GM21360 (cell line): ENCODE results near the gene IL9.

ENCODE experiments used
- ATAC-seq: cut with Tn5 transposase; IDR thresholded peaks from one replicate; pipeline ENCODE4 v1.9.1; 2021; ENCODE audit warnings: mild to moderate bottlenecking, moderate library complexity; ENCODE audit not compliant: unreplicated experiment

The IL9 gene

DNA sequence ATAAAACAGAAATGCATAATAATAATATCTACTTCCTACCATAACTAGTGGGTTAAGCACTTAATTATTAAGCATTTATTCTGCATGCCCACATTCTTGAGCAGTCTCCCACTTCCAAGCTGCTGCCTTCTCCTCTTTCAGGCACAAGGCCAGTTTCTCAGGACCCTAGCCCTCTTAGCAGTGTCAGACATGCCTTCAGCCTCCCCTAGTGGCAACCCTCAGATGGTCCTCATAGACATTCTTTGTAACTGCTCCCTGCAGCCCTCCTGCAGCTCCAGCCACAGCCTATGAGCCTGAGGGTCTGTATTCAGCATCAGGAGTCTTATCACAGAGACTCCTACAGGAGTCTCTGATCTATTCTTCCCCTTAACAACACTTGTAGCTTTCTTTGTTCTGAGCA, 3.9 kb downstream of the IL9 start:
- no peak for ATAC-seq

DNA sequence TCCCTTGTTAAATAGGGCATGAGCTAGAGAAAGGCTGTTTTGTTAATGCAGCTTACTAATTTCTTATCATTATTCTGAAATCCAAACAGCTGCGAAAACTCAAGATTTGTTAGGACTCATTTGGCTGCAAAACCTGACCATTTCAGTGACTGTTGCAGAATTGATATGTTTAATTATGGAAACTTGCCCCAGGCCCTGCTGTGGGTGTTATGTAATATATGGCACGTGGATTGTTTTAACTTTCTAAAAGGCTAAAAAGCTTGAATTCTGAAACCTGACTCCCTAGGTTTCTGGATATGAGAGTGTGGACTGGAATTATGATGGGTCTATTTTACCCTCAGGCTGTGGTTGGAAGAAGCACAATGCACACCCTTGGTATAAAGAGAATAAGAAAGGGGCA, 4.4 kb downstream of the IL9 start:
- no peak for ATAC-seq

DNA sequence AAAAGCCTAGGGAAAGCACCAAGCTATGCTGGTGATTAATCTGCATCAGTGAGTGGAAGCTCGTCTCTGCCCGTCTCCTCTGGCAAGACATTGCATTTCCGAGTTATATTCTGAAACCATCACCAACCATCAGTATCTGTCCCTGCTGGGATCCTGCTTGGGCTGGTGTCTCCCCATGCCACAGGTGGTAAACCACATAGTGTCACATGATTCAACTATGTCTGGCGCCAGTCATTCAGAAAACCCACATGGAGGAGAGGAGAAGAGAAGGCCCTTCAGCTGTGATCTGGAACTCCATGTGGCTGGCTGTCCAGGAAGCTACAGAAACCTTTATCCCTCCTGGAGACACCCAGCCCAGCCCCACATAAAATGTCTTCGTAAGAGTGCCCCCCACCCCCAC, 4.8 kb downstream of the IL9 start:
- ATAC-seq = peak; percentile 48

DNA sequence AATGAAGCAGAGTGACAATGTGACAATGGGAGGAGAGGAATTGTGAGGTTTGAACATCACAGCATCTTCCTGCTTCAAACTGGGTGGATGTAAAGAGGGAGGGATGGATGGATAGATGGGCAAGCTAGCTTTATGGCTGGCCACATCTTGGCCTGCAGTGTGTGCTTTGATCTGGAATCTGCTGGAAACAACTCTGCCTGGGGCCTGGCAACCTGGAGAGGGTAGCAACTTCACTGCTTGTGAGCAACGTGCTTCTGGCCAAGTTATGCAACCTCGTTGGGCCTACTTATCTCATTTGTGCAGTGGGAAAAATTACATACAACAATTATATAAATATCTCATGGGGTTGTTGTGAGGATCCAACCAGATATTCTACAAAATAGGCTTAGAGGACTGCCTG, 5.3 kb downstream of the IL9 start:
- no peak for ATAC-seq

DNA sequence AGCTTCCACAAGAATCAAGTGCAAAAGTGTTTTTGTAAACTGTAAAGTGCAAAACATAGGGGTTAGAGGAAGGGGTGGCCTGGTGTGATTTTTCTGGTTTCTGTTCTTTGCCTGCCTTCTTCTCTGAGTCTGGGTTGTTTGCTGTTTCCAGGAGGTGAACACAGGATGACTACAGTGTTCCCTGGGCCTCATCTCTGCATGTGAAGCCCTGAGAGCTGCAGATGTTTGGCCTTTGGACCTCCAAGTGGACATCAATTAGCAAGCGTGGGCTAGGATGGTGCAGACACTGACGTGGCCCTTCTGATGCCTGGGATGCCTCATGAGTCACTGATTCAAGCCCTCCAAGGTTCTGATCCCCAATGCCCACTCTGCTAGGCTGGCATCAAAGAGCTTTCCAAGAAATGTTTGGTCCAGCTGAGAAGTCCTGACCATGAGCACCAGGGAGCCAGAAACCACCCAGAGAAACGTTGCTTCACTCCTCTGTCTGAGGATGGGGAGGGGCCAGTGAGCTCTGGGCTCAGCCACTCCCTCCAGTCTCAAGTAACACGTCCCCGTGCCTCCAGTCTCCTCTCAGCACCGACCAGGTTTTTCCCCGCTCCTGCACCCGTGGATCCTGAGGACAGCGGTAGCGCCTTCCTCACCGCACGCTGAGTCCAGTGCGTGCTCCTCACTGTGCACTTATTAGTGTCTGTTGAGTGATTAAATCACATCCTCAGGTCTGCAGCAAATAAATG, 7.6 kb downstream of the IL9 start:
- ATAC-seq = no peak

DNA sequence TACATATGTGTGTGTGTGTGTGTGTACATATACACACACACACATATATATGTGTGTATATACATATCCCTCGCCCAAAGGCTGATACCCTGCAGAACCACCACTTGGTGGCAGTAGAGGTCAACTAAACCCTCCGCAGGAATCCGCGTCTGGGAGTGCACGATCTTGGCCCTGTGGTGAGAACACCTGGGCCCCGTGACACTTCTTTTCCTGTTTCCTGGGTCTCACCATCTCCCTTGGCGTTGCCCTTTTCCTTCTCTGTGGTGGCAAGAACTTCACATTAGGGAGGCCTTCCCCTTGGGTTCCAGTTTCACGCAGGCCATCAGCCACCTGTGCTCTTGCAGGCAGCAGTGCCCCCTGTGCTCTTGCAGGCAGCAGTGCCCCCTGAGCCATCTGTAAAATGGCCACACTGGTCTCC, 8.2 kb downstream of the IL9 start:
- ATAC-seq = peak; percentile 78

DNA sequence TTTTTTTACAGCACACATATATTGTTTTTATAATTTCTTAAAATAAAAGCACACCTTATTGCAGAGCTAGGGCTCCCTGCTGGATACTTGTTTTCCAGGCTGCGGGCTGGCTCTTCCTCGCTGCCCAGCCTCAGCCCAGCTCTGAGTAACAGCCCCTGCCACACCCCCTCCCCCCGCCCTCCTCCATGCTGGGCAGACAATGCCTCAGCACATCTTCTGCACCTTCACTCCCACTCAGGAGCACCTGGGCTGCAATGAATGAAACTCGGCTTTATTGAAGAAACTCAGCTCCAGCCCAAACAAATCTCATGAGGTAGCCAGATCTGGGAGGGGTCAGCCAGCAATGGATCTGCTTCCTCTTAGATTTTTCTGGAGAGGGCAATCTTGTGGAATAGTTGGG, 9.5 kb downstream of the IL9 start:
- ATAC-seq = no peak

DNA sequence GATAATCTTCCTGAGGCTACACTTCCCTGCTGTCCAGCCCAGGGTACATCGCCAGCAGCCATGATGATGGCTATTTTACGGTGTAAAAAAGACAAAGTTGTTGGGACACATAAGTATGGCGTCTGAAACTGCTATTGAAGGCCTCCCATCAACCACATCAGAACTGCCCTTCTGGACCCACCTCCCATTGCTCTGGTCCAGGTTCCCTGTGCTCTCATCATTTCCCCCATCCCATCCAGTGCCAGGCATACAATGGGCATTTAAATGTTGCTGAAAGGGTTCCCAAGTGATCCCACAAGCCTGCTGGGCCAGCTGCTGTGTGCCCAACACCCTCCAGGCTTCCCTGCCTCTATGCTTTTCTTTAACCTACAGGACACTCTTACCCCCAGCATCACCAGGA, 10.6 kb downstream of the IL9 start:
- ATAC-seq = no peak

DNA sequence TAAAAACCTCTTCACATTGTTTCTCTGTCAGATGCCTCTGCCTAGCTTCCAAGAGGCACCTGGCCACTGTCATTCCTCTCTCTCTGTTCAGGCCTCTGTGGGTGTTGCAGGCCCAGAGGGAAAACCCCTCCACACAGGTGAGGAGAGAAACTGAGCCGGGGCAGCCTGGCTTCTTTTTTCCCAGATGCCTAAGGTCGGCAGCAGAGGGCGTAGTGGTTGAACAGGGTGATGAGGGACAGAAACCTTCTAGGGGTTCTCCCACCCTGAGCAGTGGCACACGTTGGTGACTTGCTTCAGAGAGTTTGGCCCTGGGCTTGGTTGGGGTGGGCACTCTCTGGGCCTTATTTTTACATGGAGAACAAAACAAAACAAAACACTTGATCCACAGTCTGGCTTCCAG, 12.2 kb downstream of the IL9 start:
- ATAC-seq = no peak

DNA sequence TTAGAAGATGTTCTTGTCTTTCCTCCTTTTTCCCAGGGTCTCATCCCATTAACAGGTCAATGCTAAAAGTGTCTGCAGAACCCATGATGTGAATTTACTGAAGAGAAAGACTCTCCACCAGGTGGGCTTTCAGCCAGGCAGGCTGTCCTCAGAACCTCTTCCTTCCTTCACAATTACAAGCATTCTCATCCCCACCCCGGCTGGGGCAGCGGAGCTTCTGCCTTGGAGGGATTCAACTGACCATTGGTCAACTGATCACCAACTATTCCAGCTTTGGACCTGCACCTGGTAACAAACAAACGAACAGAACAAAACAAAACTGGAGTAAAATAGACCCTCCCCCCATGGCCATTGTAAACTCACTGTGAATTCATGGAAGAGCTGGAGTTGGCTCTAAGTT, 12.6 kb downstream of the IL9 start:
- no peak for ATAC-seq

DNA sequence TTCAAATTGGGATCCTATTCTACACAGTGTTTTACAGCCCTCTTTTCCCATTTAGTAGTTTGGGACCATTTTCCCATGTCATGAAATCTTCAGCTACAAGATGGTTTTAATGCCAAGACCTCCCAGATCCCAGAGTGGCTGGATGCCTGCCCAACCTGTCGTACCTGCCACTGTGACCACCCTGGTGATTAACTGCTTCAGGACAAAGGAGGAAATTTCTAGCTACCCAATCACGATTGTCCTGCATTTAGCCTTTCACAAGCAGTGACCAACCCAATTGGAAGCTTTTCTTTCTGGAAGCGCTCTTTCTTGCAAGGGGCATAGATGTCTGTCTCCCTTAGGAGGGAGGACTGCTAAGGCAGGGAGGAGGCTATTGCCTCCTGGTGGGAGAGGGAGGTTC, 13.8 kb downstream of the IL9 start:
- no peak for ATAC-seq

DNA sequence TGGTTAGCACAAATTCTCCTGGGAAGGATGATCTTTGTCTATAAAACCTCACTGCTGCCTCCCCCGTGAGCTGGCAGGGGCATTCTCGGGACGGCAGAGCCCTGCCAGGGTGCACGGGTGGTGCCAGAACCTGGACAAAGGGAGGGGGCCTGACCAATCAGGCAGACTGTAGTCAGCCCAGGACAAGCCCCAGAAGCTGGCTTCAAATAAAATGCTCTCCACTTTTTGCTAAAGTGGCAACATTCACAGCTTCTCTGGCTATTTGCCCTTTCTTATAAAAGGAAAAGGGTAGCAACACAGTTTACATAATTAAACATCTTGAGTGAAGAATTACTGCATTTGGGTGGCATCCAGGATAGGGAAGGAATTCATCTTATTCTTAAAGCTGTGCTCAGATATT, 14.4 kb downstream of the IL9 start:
- ATAC-seq = no peak

DNA sequence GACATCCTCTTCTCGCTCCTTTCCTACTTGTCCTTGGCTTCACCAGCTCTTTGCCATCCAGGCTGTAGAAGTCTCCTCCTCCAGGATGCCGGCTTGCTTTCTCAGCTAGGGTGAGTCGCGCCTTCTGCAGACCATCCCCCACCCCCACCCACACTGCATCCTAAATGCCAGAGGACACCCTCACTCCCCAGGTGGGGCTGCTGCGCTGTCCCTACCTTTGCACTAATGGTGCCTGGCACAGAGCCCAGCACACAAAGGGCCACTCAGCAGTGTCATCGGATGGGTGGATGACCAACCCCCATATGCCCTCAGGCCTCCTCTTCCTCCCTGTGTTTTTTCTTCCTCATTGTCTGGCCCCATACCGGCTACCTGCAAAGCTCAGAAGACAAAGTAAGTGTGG, 14.8 kb downstream of the IL9 start:
- ATAC-seq = no peak

DNA sequence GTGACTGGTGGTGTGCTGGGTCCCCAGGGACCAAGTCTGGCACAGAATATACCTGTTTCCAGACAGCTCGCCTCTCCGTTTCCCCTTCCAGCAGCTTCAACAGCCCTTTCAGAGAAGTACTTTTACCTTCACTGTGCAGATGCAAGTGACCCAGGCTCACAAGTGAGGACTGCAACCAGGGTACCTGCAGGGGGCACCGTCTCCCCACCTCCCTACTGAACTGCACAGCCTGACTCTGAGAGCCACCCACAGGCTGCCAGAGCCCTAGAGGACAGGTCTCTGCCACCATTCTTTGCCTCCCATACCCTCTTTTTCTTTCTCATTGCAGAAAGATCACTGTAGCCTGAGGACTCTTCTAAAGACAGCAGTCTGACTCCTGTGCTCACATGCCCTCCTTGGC, 15.4 kb downstream of the IL9 start:
- ATAC-seq = no peak

DNA sequence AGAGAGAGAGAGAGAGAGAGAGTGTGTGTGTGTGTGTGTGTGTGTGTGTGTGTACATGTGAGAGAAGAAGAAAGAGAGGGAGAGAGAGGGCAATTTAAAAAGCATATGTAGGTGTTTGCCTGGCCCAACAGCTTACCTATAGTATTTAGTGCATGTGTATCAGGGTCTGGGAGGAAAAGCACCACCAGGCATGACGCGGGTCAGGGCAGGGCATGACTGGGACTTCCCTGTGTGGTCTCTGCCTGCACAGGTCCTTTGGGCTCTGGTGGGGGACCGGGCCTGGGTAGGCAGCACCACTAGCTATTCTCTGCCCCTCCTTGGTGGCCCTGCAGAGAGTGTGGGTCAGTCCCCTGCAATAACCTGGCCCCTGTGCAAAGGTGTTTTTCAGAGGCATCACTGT, 16.1 kb downstream of the IL9 start:
- ATAC-seq = no peak

DNA sequence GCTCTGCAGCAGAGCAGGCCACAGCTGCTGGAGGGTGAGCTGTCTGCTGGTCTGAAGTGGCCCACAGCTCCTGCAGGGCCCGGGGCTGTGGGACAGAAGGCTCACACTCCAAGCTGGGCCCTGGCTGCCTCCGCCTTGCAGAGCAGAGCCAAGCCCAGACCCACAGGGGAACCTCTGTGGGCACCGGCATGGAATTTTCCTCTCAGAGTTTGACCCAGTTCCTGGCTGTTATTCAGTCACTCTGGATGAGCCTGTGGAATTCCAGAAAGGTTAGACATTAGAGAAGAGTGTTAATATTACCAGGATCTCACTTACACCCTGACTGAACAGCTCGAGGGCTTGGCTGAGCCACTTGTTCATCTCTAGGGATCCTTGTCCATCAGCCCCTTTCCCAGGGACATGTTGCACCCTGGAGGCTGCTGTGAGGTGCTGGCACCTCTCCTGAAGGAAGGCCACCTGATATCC, 17.5 kb downstream of the IL9 start:
- no peak for ATAC-seq

DNA sequence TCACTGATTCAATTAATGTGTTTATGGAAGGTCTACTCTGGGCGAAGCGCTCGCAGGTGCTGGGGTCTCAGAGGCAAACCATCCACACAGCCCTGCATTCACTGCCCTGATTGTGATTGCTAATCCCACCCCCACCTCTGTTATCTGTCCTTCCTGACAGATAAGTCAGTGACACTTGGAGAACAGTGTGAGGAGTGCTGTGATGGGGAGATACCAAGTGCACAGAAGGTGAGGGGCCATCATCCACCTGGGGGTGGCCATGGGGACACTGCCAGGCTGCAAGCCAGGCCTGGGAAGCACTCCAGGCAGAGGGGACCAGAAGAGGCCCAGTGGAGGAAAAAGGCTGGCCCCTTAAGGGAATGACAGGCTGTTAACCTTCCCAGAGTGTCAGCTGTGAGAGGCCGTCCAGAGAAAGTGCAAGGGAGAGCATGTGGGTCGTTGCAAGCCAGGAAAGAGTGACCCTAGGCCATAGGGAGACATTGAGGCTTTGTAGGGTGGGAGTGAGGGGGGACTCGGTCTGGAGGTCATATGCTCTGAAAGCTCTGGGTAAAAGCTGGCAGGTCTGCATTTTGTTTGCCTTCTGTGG, 18.0 kb downstream of the IL9 start:
- no peak for ATAC-seq

DNA sequence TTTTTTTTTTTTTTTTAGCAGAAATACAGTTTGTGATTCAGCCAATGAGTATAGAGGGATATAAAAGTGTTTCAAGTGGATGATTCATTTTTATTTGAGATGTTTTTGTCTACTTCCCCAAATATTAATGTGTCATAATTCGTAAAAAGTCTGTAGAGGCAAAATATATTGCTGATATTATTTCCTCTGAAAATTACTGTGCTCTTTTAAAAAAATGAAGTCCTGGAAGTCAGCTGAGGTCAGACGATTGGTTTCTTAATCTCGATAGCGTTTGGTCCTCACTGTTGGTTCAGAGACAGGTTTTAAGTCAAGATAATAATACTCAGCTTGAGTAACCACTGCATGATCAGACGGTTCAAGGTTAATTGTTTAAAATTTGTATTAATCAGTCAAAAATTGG, 19.5 kb downstream of the IL9 start:
- no peak for ATAC-seq

DNA sequence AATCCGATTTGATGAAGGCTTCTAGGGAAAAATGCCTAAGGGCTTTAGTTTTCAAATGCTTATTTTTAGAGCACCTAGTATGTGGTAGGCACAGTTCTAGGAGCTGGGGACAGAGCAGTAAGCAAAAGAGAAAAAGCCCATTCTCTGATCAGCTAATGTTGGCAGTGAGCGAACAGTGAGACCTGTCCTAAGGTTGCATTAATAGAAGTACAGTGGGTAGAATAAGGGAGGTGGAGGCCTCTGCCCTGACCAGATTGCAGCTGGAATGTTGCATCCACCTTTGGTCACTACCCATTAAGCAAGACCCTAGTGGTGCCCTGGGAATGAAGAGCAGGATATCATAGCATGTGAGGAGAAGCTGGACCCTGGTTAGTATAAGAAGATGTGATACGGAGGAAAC, 20.1 kb downstream of the IL9 start:
- ATAC-seq = no peak

DNA sequence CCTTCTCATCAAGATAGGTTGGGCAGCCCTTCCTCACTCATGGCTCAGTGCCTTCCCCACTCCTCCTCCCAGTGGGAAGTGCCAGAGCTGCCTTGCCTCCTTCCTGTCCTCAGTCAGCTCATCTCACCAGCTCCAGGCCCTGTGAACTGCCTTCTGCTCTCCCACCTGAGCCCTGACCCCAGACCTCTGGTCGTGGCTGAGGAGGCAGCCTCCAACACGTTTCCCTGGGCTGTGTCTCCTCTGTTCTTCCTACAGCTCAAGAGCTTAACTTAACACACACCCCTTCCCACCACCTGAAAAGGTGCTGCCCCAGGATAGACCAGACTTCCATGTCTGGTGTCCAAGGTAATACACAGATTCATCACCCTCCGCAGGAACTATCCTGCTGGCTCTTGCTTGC, 21.2 kb downstream of the IL9 start:
- ATAC-seq = no peak

DNA sequence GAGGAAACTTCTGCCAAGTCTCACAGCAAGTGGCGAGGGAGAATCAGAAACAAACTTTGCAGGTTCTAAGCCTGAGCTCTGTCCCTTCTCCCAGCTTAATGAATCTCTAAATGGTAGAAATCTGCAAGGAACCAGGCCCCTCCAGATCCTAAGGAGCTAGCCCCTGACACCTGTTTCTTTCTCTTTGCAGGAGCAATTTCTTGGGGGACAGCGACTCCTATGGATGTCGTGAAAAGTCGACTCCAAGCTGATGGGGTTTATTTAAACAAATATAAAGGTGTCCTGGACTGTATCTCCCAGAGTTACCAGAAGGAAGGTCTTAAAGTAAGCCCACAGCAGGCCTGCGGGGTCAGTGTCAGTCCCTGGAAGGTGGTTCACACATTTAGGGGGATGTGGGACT, 21.8 kb downstream of the IL9 start:
- no peak for ATAC-seq

DNA sequence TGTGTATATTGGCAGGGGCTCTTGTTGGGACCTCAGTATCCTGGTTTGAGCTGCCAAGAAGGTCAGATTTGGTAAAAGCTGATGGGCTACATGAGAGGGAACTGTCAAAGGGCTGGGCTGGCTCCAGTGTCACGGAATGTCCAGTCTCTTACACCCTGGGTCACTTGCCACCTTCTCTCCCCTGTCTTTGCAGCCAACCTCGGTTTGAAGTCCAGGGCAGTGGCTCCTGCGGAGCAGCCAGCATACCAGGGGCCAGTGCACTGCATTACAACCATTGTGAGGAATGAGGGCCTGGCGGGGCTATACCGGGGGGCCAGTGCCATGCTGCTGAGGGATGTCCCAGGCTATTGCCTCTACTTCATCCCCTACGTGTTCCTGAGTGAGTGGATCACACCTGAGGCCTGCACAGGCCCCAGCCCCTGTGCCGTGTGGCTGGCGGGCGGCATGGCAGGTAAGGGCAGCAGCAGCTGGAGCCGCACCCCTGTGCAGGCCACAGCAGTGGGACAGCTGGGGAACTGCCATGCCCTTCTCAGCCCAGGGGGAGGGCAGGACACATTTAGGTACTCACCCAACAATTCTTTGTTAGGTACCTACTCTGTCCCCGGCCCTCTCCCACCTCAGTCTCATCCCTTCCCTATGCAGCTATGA, 24.2 kb downstream of the IL9 start:
- no peak for ATAC-seq
